GM19351 (cell line): Measurements from ENCODE around the gene KIF4A.
A peak's percentile ranks its signal among the peaks of the same experiment; 100 is the strongest.

Source experiments
- ATAC-seq: cut with Tn5 transposase; IDR thresholded peaks from one replicate; pipeline ENCODE4 v1.9.1; 2021; ENCODE audit warnings: mild to moderate bottlenecking, moderate library complexity; ENCODE audit not compliant: unreplicated experiment

KIF4A gene

GRCh38 chrX:70437921-70438665 is 148.2 kb downstream of the KIF4A start:
- ATAC-seq: no peak

GRCh38 chrX:70439016-70439415 is 149.1 kb downstream of the KIF4A start:
- peak; percentile 29 for ATAC-seq

- ATAC-seq: no peak
These were observed 152.3 kb downstream of the KIF4A start for GRCh38 chrX:70442224-70442623.

GRCh38 chrX:70444326-70444945 is 154.5 kb downstream of the KIF4A start, which contains the start of gene DLG3:
Gene DLG3 (plus strand): TSS chrX:70444835. CDS start chrX:70445202, 367 bp downstream.
- ATAC-seq: no peak

DNA sequence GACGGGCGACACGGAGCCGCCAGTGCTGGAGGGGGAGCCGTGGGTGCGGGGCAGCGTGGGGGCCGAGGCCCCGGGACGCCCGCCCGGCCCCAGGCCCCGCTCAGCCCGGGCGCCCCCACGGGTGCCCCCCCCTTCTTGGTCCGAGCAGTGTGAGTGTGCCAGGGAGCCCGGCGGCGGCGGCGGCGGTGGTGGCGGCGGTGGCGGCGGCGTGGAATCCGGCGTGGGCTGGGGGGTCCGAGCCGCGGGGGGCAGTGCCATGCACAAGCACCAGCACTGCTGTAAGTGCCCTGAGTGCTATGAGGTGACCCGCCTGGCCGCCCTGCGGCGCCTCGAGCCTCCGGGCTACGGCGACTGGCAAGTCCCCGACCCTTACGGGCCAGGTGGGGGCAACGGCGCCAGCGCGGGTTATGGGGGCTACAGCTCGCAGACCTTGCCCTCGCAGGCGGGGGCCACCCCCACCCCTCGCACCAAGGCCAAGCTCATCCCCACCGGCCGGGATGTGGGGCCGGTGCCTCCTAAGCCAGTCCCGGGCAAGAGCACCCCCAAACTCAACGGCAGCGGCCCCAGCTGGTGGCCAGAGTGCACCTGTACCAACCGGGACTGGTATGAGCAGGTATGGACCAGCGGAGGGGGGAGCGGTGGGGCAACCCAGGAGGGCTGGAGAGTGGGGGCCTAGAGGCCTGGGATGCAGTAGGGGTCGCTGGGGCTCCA is 155.2 kb downstream of the KIF4A start:
- no peak for ATAC-seq

- no peak for ATAC-seq
These were observed 156.0 kb downstream of the KIF4A start for GRCh38 chrX:70445951-70446350.

GRCh38 chrX:70446380-70447350 is 156.8 kb downstream of the KIF4A start:
- no peak for ATAC-seq

GRCh38 chrX:70449457-70449966 is 159.6 kb downstream of the KIF4A start:
- no peak for ATAC-seq

DNA sequence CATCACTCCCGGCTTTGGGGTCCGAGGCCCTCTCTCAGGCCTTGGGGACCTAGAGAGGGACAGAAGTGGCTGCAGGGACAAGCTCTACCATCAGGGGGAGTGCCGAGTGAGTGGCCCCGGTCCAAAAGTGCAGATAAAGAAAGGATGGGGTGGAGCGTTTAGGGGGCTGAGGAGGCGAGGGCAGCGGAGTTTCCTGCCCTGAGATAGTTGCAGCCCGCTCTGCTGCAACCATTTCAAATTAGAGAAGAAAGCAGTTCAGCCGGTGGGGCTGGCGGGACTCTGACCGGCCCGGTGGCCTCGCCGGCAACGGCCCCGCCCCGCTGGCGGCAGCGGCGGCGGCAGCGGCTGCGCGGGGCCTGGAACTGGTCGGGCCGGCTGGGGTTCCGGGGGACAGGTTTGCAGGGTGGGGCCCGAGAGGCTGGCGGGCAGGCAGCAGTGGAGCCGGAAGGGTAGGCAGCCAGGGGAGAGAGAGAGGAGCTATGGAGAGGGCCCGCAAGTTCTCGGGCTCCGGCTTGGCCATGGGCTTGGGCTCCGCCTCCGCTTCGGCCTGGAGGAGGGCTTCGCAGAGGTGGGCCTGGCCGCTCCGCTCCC is 162.3 kb downstream of the KIF4A start:
- ATAC-seq: peak; percentile 55

GRCh38 chrX:70453024-70453618 is 163.2 kb downstream of the KIF4A start:
- ATAC-seq: no peak

- peak; percentile 45 for ATAC-seq
These were observed 164.8 kb downstream of the KIF4A start for GRCh38 chrX:70454441-70455365.

DNA sequence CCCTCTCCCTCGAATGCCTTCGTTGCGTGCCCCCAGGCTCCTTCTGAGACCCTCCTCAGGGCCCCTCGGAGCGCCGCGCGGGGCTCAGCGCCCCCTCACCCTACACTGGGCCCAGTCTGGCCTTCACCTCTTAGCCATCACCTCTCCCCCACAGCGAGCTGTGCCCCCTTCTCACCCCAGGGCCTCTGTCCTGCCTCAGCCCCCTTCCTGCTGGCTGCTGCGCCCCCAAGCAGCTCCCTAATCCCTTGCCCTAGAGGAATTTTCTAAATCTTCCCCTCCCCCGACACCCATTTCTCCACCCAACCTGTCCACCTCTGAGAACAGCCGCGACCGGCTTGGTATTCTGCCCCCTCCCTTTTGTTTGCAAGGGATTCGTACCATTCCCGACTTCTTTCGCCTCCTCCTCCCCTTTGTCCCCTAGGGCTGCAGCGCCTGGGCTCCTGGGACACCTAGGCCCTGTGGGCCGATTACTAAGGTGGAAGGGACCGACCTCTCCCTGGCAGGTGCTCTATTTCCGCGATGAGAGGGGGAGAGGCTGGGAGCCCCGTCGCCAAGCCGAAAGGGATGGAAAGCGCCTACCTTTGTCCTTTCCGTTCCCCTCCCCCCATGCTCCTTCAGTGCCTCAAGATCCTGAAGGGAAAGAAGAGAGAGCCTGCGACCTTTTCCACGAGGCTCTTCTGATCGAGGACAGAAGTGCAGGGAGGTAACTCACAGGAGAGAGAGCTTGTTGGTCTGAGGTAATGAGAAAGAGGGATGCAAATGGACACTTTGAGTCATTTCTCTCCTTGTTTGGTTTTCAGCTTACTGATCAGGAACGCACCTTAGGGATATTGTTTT is 165.7 kb downstream of the KIF4A start:
- ATAC-seq: no peak

GRCh38 chrX:70456256-70456655 is 166.4 kb downstream of the KIF4A start:
- no peak for ATAC-seq

DNA sequence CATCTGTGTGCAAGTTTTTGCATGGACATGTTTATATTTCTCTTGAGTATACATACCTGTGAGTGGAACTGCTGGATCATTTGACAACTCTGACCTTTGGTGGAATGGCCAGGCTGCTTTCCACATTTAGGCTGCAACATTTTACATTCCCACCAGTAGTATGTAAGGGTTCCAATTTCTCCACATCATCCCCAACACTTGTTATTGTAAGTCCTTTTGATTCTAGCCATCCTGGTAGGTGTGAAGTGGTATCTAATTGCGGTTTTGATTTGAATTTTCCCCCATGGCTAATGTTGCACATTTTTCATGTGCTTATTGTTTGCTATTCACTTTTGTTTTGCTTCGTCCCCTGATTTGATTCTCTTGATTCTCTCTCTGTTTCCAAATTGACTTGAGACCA is 171.1 kb downstream of the KIF4A start:
- no peak for ATAC-seq

DNA sequence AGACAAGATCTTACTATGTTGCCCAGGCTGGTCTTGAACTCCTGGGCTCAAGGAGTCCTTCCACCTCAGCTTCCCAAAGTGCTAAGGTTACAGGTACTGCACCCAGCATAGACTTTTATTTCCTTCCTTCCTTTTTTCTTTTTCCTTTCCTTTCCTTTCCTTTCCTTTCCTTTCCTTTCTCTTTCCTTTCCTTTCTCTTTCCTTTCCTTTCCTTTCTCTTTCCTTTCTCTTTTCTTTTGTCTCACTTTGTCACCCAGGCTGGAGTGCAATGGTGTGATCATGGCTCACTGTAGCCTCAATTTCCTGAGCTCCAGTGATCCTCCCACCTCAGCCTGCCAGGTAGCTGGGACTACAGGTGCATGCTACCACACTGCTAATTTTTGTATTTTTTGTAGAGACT is 174.1 kb downstream of the KIF4A start:
- no peak for ATAC-seq

GRCh38 chrX:70466968-70467367 is 177.1 kb downstream of the KIF4A start:
- no peak for ATAC-seq

DNA sequence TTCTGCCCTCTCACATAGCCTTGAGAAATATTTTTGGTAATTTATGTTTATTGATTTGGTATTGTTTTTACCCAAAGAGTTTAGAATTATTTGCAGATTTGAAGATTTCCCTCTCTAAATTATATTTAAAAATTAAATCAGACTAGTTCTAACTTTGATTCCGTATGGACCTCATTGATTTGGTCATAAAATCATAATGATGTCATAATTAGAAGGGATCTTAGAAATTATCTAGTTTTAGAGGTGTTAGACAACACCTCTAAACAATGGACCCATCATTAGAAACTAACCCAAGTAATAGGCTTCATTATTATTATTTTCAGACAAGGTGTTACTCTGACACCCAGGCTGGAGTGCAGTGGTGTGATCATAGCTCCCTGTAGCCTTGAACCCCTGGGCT is 178.8 kb downstream of the KIF4A start:
- ATAC-seq: no peak
